COLO668 (cell line): ENCODE data around the gene TMBIM4.

ENCODE experiments used
- DNase-seq: peaks from one replicate; lab custom pipeline; 2025; ENCODE audit not compliant: unreplicated experiment; lab: John Stamatoyannopoulos, UW

Gene TMBIM4

GRCh38 chr12:66103016-66103913, 66.5 kb downstream of the TMBIM4 start:
- no peak for DNase-seq

- DNase-seq, result no peak
These were observed 77.1 kb downstream of the TMBIM4 start for GRCh38 chr12:66092559-66093269.

GRCh38 chr12:66090157-66090556, 79.6 kb downstream of the TMBIM4 start:
- DNase-seq, result no peak

- DNase-seq, result peak; percentile 56
These were observed 82.3 kb downstream of the TMBIM4 start for GRCh38 chr12:66087365-66087943.

- DNase-seq, result no peak
These were observed 83.8 kb downstream of the TMBIM4 start for GRCh38 chr12:66085998-66086397.
